Inferior parietal cortex (tissue), 1 donor: ENCODE measurements around the gene STX2.
"Not testable (repeated sequence)": the region's sequence is repeated elsewhere in the genome, so short reads cannot be mapped to it uniquely, and the experiment has no call there.

Source experiments
- DNase-seq: peaks from one replicate; pipeline ENCODE4 v3.0.0-alpha.2; 2016; ENCODE audit errors: extremely low spot score

Gene STX2

DNA sequence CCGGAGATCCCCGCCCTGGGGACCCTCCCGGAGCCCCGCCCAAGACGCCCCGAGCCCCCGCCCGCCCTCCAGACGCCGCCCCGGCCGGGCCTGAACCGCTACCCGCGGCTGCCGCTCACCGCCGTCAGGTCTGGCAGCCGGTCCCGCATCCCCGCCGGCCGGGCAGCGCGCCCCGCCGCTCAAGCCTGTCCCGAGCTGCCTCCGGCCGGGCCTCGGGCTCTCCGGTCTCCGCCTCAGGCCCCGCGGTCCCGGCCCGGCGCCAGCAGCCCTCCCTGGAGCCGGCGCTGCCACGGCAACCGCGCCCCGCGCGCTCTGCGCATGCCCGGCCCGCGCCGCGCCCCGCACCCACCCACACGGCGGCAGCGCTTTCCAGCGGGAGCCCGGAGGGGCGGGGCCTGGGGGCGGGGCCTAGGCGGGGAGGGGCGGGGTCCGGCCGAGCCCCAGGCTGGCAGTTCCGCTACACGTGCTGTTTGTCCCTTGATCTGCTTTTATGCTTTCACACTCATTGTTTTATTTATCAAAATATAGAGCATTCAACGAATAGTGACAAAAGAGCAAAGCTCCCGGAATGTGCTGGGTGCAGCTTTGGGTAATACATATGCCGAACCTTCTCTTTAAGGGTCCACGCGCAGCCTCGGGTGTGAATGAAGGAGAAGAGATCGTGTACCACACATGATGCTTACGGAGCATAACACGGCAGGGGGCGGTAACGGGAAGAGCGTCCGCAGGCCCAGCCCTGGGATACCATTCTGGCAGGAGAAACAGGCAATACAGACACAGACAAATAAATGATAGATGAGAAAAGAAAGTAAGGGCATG is at the start of gene STX2:
Gene STX2 (minus strand): TSS at position 300 of the 819 bp plus-strand sequence. CDS start 151 bp downstream, at position 149.
- peak; percentile 76 for DNase-seq

DNA sequence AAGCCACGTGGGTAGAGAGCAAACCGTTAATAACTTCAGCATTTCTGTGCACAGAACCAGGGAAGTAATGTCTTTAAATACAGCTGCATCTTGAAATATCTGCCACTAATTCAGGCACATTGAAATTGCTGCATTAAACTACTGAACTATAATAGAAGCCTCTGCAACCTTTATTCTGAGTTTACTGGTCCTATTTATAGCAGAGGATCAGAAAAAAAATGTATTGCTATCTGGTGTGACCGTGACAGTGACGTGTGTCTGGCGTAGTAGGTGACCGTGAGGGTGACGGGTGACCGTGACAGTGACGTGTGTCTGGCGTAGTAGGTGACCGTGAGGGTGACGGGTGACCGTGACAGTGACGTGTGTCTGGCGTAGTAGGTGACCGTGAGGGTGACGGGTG is 48.1 kb upstream of the STX2 start:
- DNase-seq, result not testable (repeated sequence)

DNA sequence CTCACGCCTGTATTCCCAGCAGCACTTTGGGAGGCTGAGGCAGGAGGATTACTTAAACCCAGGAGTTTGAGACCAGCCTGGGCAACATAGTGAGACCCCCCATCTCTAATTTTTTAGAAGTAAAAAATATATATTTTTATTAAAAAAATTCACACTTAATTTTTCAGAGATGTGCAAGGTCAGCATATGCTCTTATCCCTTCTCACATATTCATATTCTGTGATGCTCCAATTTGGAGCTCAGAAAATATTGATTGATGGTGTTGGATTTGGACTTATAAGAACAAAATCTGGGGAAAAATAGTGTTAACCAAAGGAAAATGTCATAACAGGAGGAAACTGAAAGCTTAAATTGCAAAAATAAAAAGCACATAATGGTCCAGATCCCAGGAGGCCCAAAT is 42.5 kb upstream of the STX2 start:
- DNase-seq, result no peak

- no peak for DNase-seq
Observed at GRCh38 chr12:130881046-130881445, 42.0 kb upstream of the STX2 start.

GRCh38 chr12:130880411-130880885 is 41.4 kb upstream of the STX2 start:
- DNase-seq, result no peak

DNA sequence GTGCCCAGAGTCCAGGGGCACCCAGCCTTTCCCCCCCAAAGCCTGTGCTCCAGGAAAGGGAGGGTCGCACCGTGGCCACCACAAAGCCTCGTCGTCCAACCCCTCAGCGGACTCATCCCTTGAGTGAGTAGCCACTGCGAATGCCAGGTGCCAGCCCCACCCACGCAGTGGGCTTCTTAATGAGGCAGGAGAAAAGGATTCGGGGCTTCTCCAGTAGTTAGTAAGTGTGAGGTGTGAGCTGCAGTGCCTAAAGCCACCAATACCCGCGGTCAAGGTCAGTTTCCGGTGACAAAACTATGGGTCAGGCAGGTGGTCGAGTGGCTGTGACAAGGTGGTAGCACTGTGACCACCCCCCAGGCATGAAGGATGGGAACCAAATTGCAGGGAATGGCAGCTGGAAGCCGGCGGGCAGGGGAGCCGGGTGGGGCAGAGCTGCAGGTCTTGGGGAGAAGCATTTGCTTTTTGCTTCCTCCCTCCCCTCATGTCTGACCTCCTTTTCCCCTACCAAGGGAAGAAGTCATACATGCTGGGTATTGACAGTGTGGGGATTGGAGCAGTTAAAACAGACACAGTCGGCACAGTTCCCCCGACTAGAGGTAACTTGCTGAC is 40.8 kb upstream of the STX2 start:
- DNase-seq, result no peak

GRCh38 chr12:130879212-130879686 is 40.2 kb upstream of the STX2 start:
- no peak for DNase-seq

DNA sequence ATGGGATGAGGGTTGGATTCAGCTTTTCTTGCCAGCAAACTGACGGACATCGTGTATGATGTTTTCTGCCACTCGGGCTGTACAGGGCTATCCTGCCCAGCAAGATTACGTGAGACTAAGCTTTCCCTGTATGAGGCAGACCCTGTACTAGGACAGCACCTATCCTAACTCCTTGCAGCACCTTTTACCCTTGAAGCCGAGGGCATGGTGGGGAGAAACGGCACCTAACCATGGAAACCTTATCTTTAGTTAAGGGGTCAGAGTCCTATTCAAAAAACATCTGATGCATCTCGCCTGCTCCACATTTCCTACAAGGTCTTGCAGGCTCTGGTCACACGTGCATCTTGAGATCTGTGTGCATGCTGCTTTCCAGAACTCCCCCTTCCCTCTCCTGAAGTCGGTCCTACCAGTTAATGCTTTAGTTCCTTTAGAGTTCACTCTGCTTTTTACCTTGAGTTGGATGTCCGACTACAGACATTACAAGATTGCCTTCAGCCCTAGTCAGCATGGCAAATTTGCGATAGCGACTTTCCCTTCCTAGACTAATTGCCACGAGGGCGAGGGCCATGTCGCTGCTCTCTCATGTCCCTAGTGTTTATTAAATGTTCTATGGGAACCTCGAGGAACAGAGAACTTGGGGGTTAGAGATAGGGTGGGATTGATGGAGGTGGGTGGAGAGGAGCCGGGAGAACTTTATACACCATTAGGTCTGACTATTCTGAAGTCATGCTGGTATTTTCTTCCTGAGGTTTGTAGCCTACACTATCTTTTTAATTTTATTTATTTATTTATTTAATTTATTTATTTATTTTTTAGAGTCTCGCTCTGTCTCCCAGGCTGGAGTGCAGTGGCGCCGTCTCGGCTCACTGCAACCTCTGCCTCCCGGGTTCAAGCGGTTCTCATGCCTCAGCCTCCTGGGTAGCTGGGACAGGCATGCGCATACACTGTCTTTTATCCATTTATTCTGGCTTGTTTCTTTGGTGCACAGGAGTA is 39.4 kb upstream of the STX2 start:
- no peak for DNase-seq

GRCh38 chr12:130877333-130877732 is 38.3 kb upstream of the STX2 start:
- DNase-seq, result no peak

DNA sequence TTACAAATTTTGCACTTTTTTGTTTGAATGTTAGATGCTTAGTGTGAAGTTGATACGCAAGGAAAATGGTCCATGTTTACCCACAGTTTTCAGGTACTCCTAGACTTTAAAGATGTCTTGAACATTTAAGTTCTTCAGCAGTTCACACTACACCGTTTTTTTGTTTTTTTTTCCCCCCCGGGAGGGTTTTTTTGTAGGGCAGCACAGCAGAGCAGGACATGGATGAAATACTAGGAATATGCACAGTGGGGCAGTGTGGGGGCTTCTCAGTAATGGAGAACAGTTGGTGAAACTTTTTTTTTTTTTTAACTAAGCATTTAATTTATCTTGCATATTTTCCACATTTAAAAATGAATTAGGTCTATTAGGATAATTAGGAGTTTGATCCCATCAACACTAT is 37.7 kb upstream of the STX2 start:
- DNase-seq, result no peak

DNA sequence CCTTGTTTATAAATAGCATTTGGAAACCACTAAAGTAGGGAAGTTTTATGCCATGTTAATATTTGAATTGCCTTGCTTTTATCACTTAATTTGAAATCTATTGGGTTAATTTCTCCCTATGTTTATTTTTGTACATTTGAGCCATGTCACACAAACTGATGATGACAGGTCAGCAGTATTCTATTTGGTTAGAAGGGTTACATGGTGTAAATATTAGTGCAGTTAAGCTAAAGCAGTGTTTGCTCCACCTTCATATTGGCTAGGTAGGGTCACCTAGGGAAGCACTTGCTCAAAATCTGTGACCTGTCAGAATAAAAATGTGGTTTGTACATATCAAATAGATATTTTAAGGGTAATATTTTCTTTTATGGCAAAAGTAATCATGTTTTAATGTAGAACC is 37.2 kb upstream of the STX2 start:
- no peak for DNase-seq

DNA sequence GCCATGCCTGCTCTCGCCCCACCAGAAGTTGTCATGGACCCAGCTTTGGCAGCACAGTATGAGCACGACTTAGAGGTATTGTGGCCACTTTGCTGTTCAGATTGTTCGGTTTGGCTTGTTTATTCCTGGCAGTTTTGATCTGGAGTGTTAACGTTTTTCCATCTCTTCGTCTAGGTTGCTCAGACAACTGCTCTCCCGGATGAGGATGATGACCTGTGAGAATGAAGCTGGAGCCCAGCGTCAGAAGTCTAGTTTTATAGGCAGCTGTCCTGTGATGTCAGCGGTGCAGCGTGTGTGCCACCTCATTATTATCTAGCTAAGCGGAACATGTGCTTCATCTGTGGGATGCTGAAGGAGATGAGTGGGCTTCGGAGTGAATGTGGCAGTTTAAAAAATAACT is 36.7 kb upstream of the STX2 start:
- DNase-seq, result not testable (repeated sequence)

DNA sequence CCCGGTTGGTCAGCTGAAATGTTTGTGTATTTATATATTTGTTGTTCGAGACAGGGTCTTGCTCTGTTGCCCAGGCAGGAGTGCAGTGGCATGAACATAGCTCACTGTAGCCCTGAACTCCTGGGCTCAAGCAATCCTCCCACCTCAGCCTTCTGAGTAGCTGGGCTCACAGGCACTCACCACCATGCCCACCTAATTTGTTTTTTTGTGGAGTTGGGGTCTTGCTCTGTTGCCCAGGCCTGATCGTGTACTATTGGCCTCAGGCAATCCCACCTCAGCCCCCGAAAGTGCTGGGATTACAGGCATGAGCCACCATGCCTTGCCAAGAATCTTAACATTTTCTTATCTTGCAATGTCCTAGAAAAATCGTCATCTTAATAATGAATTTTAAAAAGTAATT is 36.1 kb upstream of the STX2 start:
- no peak for DNase-seq

- DNase-seq, result no peak
Observed at GRCh38 chr12:130874696-130875095, 35.6 kb upstream of the STX2 start.

DNA sequence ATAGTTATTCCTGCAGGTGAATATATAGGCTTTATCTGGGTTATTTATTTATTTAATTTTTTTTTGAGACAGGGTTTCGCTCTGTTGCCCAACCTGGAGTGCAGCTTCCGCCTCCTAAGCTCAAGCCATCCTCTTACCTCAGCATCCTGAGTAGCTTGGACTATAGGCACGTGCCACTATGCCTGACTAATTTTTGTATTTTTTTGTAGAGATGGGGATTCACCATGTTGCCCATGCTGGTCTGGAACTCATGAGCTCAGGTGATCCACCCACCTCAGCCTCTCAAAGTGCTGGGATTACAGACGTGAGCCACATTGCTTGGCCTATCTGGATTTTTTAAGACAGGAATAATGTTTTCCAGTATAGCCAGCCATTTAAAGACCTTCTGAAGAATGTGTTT is 34.8 kb upstream of the STX2 start:
- no peak for DNase-seq

- no peak for DNase-seq
Observed at GRCh38 chr12:130873106-130873795, 34.2 kb upstream of the STX2 start.

GRCh38 chr12:130872179-130873096 is 33.4 kb upstream of the STX2 start:
- no peak for DNase-seq

DNA sequence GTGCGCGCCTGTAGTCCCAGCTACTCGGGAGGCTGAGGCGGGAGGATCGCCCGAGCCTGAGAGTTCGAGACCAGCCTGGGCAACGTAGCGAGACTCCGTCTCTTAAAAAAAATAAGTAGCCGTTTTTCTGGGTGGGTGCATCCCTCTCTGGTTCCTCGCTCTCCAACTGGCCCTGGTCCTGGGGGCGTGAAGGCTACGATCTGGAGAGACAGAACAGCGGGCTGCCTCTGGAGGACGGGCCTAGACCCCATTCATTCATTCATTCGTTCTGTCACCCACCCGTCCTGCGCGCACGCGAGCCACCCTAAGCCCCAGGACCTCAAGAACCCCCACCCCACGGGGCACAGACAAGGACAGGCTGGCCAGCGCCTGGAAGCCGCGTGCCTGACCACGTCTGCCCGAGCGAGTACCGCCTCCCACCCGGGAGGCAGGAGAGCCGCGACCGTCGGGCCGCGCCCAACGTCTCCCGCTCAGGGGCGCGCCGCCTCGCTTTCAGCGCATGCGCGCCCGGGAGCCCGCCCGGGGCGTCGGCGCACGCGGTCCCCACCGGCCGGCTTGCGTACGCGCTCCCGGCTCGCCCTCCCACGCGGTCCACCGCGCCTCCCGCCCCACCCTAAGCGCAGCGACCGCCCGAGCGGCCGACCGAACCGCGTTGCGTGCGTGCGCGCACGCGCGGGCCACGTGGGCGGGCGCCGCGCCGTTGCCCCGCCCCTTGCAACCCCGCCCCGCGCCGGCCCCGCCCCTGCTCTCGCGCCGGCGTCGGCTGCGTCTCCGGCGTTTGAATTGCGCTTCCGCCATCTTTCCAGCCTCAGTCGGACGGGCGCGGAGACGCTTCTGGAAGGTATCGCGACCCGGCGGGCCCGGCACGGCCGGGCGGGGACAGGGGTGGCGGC is 32.5 kb upstream of the STX2 start, which contains the start of gene RAN:
Gene RAN (plus strand): TSS at position 781 of the 893 bp plus-strand sequence. CDS start 528 bp downstream, outside the sequence.
- DNase-seq, result peak; percentile 86
